HepG2 (cell line): Measurements from ENCODE around the gene CNBD2. TPM values are rescaled to one million over a fixed set of nuclear protein-coding genes. Genes with fewer than 3 reads are reported as not detected.
A peak's percentile ranks its signal among the peaks of the same experiment; 100 is the strongest.

Source experiments
- ATF4 ChIP-seq, 2 experiments: fragments of 450-650 bp in 1 of 2; sonication (generic) in 1 of 2; formaldehyde crosslinking; IDR thresholded peaks; 2 replicates each; pipeline versions ENCODE4 v1.5.0 to v1.8.0; 2020 to 2022; ENCODE audit warnings: mild to moderate bottlenecking in 1 of 2, missing genetic modification reagents in 1 of 2
- FOXP1 ChIP-seq, 2 experiments: fragments of 450-650 bp in 1 of 2; IDR thresholded peaks; 2 replicates each; pipeline ENCODE4 v1.6.1; 2017 to 2018; ENCODE audit warnings: antibody characterized with exemption in 1 of 2
- PAF1 ChIP-seq: IDR thresholded peaks from 2 replicates; pipeline ENCODE4 v1.6.1; 2016; ENCODE audit warnings: missing genetic modification reagents, missing compliant biosample characterization
- RBM22 ChIP-seq: fragments of 200-400 bp; formaldehyde crosslinking; optimal IDR thresholded peaks from 2 replicates; pipeline ENCODE3; 2017; ENCODE audit warnings: mild to moderate bottlenecking, low read length, moderate library complexity
- REL ChIP-seq: sonication (generic); formaldehyde crosslinking; conservative IDR thresholded peaks from 2 replicates; pipeline ENCODE4 v1.8.0; 2022; ENCODE audit warnings: mild to moderate bottlenecking, missing genetic modification reagents, moderate library complexity
- THAP11 ChIP-seq: IDR thresholded peaks from 2 replicates; pipeline ENCODE4 v1.6.1; 2016; ENCODE audit warnings: missing biosample characterization, missing genetic modification reagents
- U2AF1 ChIP-seq: fragments of 200-400 bp; formaldehyde crosslinking; optimal IDR thresholded peaks from 2 replicates; pipeline ENCODE3; 2017; ENCODE audit warnings: mild to moderate bottlenecking, low read depth, low read length
- ZC3H13 ChIP-seq: sonication (generic); formaldehyde crosslinking; IDR thresholded peaks from 2 replicates; pipeline ENCODE4 v1.8.1; 2023; ENCODE audit warnings: mild to moderate bottlenecking, missing genetic modification reagents, moderate library complexity
- ZNF207 ChIP-seq: fragments of 450-650 bp; IDR thresholded peaks from 2 replicates; pipeline ENCODE4 v1.6.1; 2016; ENCODE audit warnings: antibody characterized with exemption, borderline replicate concordance
- ZNF234 ChIP-seq: sonication (generic); formaldehyde crosslinking; conservative IDR thresholded peaks from 2 replicates; pipeline ENCODE4 v1.5.1; 2020; ENCODE audit warnings: mild to moderate bottlenecking, missing genetic modification reagents
- ZNF512B ChIP-seq: sonication (generic); formaldehyde crosslinking; IDR thresholded peaks from 2 replicates; pipeline ENCODE4 v1.5.1; 2020; ENCODE audit warnings: missing genetic modification reagents, mild to moderate bottlenecking, borderline replicate concordance
- polyA plus RNA-seq, 8 experiments: library from polyadenylated mRNA; depleted of rRNA in 3 of 8; stranded (reverse) in 7 of 8; unstranded in 1 of 8; fragments of >200 nt; fragmentation: Illumina TruSeq in 4 of 8; extraction: Trizol in 4 of 8; gene quantifications; 2 replicates each; pipeline versions ENCODE4 v1.2.1 to v1.2.3, GENCODE V29; 2011 to 2016; ENCODE audit warnings: low read depth in 4 of 8, missing spikeins in 1 of 8, mixed read lengths in 1 of 8; ENCODE audit not compliant: insufficient read depth in 1 of 8
- total RNA-seq, 5 experiments: library from RNA; depleted of rRNA; stranded (reverse); fragments of >200 nt; fragmentation: Illumina TruSeq; extraction: Trizol; gene quantifications; 2 replicates each; pipeline ENCODE4 v1.2.3, GENCODE V29; 2016; ENCODE audit warnings: low read depth in 1 of 5

The CNBD2 gene
- total and polyA plus RNA-seq, 2 of the 13 experiments (the other 11 are each of a cell fraction or from before 2014, with no cell fraction given) = 12.4 to 22.8 TPM

GRCh38 chr20:36045373-36045714 lies 77.0 kb downstream of the CNBD2 start (continued):
- TF ChIP-seq ATF4 (CRISPR knock-in tag; IDR thresholded peaks at IDR 0.05) (peak in 1 of 2 experiments; percentile 0; a peak in 1 of 4 replicates), ZNF207 (no peak), REL (CRISPR knock-in tag) (no peak), ZNF234 (CRISPR knock-in tag) (no peak), RBM22 (peak; percentile 98), THAP11 (CRISPR knock-in tag) (no peak), FOXP1 (IDR thresholded peaks at IDR 0.05) (no peak), FOXP1 (CRISPR knock-in tag; IDR thresholded peaks at IDR 0.05) (no peak), ZC3H13 (CRISPR knock-in tag) (peak; percentile 79), PAF1 (peak; percentile 90; the same call in 1 of the 2 replicates), ZNF512B (CRISPR knock-in tag) (no peak), U2AF1 (no peak)
